T-helper 1 cell treated with Interleukin-12 subunit alpha and Interleukin-12 subunit beta and Interleukin-4 antibody, amounts not matched to agents 30 ng/mL and 1 ng/mL, for 36 hours (primary cell): Measurements from ENCODE around the gene PROZ. TPM values are rescaled to one million over a fixed set of nuclear protein-coding genes. Genes with fewer than 3 reads are reported as not detected.

Experiments used
- intact Hi-C: fragments of 100-400 bp; cut with micrococcal nuclease; formaldehyde crosslinking; loops from one replicate; pipeline ENCODE4 v1.15.1; 2024
- total RNA-seq: library from RNA; stranded (reverse); gene quantifications from 2 replicates; pipeline ENCODE4 v1.2.3, GENCODE V29; 2022

Gene PROZ
- total RNA-seq, 1 donor from 2014 or later, result not detected

GRCh38 chr13:113119166-113119821 is 39.2 kb upstream of the PROZ start:
- intact Hi-C loops, result no loop called here

- intact Hi-C loops, result no loop called here
Observed at GRCh38 chr13:113119822-113120189, 38.6 kb upstream of the PROZ start.

- intact Hi-C loops, result no loop called here
Observed at GRCh38 chr13:113120300-113121182, 37.9 kb upstream of the PROZ start.

- intact Hi-C loops, result no loop called here
Observed at GRCh38 chr13:113121183-113121927, 37.1 kb upstream of the PROZ start.

GRCh38 chr13:113121928-113122471 is 36.4 kb upstream of the PROZ start:
- intact Hi-C loops, result no loop called here

GRCh38 chr13:113122550-113123225 is 35.8 kb upstream of the PROZ start, which contains the start of gene F10:
Gene F10, plus strand, starts transcription at chr13:113122799. Its CDS starts 57 bp downstream, at chr13:113122856.
- intact Hi-C loops, result no loop called here

- intact Hi-C loops, result no loop called here
Observed at GRCh38 chr13:113123226-113124201, 34.9 kb upstream of the PROZ start.

GRCh38 chr13:113124211-113124970 is 34.1 kb upstream of the PROZ start:
- intact Hi-C loops, result no loop called here

- intact Hi-C loops, result no loop called here
Observed at GRCh38 chr13:113125506-113126264, 32.8 kb upstream of the PROZ start.

- intact Hi-C loops, result no loop called here
Observed at GRCh38 chr13:113126265-113127150, 31.9 kb upstream of the PROZ start.

- intact Hi-C loops, result no loop called here
Observed at GRCh38 chr13:113129480-113129879, 29.0 kb upstream of the PROZ start.

GRCh38 chr13:113129921-113130750 is 28.3 kb upstream of the PROZ start:
- intact Hi-C loops, result no loop called here

- intact Hi-C loops, result no loop called here
Observed at GRCh38 chr13:113135281-113135760, 23.1 kb upstream of the PROZ start.

GRCh38 chr13:113137691-113138298 is 20.7 kb upstream of the PROZ start:
- intact Hi-C loops, result no loop called here

GRCh38 chr13:113138792-113139551 is 19.5 kb upstream of the PROZ start:
- intact Hi-C loops, result no loop called here
